Measurements from ENCODE around the gene CEP350. TPM values are rescaled to one million over a fixed set of nuclear protein-coding genes. Genes with fewer than 3 reads are reported as not detected.

CEP350 gene
- total RNA-seq, 2 experiments from 2014 or later = 59.3 to 65.1 TPM

GRCh38 chr1:179971563-179972496 lies 17.2 kb downstream of the CEP350 start:
- Mint-ChIP-seq H3K27ac (no peak overlapping the region), H3K4me1 (ENCODE audit: low read depth) (peaks cover 15% of the 10 kb centered on the region), H3K27me3 (ENCODE audit: low read depth) (no peaks in the 10 kb centered on the region), H3K4me3 (no peak overlapping the region), H3K36me3 (ENCODE audit: low read depth) (peaks cover 26% of the 10 kb centered on the region), H3K9me3 (ENCODE audit: insufficient read depth) (no peaks in the 10 kb centered on the region)
- ATAC-seq (no peak), DNase-seq (no peak)
- CTCF ChIA-PET = interaction anchor here (0.7 kb wide), 1 partner anchor 157 kb away, joined by 3 read pairs; no protein-coding TSS in a partner anchor
- POLR2A ChIA-PET = no interaction called here

- DNase-seq = no peak
- ATAC-seq = no peak
- H3K27ac Mint-ChIP-seq = no peak overlapping the region
- POLR2A ChIA-PET = no interaction called here
- H3K36me3 Mint-ChIP-seq (ENCODE audit: low read depth) = peaks cover 21% of the 10 kb centered on the region
- H3K9me3 Mint-ChIP-seq (ENCODE audit: insufficient read depth) = no peaks in the 10 kb centered on the region
- H3K4me3 Mint-ChIP-seq = no peak overlapping the region
- H3K4me1 Mint-ChIP-seq (ENCODE audit: low read depth) = peaks cover 13% of the 10 kb centered on the region
- no peaks in the 10 kb centered on the region for H3K27me3 Mint-ChIP-seq (ENCODE audit: low read depth)
- CTCF ChIA-PET = no interaction called here
Observed at GRCh38 chr1:179973198-179974110, 18.8 kb downstream of the CEP350 start.

GRCh38 chr1:179976970-179977651 lies 22.5 kb downstream of the CEP350 start:
- H3K9me3 Mint-ChIP-seq (ENCODE audit: insufficient read depth) = peaks cover 5% of the 10 kb centered on the region
- peaks cover 17% of the 10 kb centered on the region for H3K36me3 Mint-ChIP-seq (ENCODE audit: low read depth)
- ChIA-PET CTCF (interaction anchor here (1.8 to 1.9 kb wide), 2 partner anchors 13 to 41 kb away, joined by 4 to 5 read pairs; no protein-coding TSS in a partner anchor), POLR2A (interaction anchor here (0.9 kb wide), 1 partner anchor 23 kb away, joined by 4 read pairs; the partner anchor contains the start of gene CEP350)
- no peaks in the 10 kb centered on the region for H3K4me1 Mint-ChIP-seq (ENCODE audit: low read depth)
- no peak overlapping the region for H3K4me3 Mint-ChIP-seq
- ATAC-seq = no peak
- no peaks in the 10 kb centered on the region for H3K27me3 Mint-ChIP-seq (ENCODE audit: low read depth)
- no peak overlapping the region for H3K27ac Mint-ChIP-seq
- DNase-seq = no peak

DNA sequence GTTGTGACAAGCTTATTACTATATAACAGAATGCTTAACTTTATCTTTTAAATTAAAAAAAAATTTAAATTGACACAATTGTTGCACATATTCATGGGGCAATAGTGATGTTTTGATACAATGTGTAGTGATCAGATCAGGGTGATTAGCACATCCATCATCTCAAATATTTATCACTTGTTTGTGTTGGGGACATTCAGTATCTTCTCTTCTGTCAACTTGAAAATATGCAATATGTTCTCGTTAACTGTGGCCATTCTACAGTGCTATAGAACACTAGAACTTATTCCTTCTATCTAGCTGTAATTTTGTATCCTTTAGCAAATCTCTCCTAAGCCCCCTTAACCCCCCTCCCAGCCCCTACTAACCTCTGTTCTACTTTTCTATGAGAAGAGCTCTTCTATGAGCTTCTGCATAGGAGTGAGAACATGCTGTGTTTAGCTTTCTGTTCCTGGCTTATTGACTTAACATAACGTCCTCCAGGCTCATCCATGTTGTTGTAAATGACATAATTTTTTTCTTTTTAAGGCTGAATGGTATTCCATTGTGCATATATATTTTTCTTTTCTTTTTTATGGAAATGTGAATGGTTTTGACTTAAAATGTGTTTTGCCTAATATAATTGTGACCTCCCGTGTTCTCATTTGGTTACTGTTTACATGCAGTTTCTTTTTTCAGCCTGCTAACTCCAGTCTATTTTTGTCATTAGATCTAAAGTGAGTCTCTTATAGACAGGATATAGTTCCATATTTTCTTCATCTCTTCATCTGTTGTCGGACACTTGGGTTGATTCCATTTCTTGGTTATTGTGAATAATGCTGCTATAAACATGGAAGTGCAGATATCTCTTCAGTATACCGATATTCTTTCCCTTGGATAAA lies 23.8 kb downstream of the CEP350 start:
- ATAC-seq (no peak), DNase-seq (no peak)
- no peak overlapping the region for H3K4me3 Mint-ChIP-seq
- H3K4me1 Mint-ChIP-seq (ENCODE audit: low read depth) = no peaks in the 10 kb centered on the region
- H3K27ac Mint-ChIP-seq = no peak overlapping the region
- ChIA-PET POLR2A (no interaction called here), CTCF (interaction anchor here (1.8 to 1.9 kb wide), 2 partner anchors 12 to 40 kb away, joined by 4 to 5 read pairs; no protein-coding TSS in a partner anchor)
- peaks cover 11% of the 10 kb centered on the region for H3K36me3 Mint-ChIP-seq (ENCODE audit: low read depth)
- H3K27me3 Mint-ChIP-seq (ENCODE audit: low read depth) = no peaks in the 10 kb centered on the region
- peaks cover 5% of the 10 kb centered on the region for H3K9me3 Mint-ChIP-seq (ENCODE audit: insufficient read depth)

DNA sequence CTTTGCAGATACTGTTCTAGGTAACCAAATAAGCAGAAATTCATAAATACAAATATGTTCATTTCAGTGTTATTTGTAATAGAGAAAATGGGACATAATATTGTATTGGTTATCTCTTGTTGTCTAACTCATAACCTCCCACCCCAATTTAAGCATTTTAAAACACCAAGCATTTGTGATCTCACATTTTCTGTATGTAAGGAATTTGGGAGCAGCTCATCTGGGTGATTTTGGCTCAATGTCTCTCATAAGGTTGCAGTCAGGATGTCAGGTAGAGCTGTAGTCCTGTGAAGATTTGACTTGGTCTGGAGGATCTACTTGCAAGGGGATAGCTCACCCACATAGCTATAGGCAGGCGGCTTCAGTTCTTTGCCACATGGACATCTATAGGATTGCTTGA lies 29.5 kb downstream of the CEP350 start:
- H3K36me3 Mint-ChIP-seq (ENCODE audit: low read depth) = peaks cover 15% of the 10 kb centered on the region
- no peak overlapping the region for H3K27ac Mint-ChIP-seq
- ChIA-PET POLR2A (no interaction called here), CTCF (no interaction called here)
- no peaks in the 10 kb centered on the region for H3K4me1 Mint-ChIP-seq (ENCODE audit: low read depth)
- peaks cover 5% of the 10 kb centered on the region for H3K9me3 Mint-ChIP-seq (ENCODE audit: insufficient read depth)
- DNase-seq (no peak), ATAC-seq (no peak)
- no peaks in the 10 kb centered on the region for H3K27me3 Mint-ChIP-seq (ENCODE audit: low read depth)
- no peak overlapping the region for H3K4me3 Mint-ChIP-seq

- H3K27ac Mint-ChIP-seq = no peak overlapping the region
- POLR2A ChIA-PET = no interaction called here
- no peak for ATAC-seq
Observed at GRCh38 chr1:179984942-179985341, 30.3 kb downstream of the CEP350 start.

DNA sequence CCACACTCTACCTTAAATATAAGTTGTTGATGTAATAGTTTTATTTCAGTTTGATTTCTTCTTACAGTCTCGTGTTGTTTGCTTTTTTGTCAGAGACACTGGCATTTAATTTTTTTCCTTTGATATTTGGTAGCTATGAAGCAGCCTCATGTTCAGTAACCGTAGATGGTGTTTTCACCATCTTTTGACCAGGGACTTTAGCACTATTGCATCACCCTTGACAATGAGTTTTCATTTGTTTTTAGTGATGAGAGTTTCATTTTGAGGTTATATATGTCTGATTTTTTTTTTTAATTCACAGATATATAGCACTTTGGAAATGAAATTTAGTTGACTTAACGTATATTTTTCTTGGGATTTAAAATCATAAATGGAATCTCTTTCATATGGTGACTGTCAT lies 36.2 kb downstream of the CEP350 start:
- Mint-ChIP-seq H3K36me3 (ENCODE audit: low read depth) (peaks cover 19% of the 10 kb centered on the region), H3K4me1 (ENCODE audit: low read depth) (peaks cover 3% of the 10 kb centered on the region), H3K4me3 (no peak overlapping the region), H3K27ac (no peak overlapping the region), H3K9me3 (ENCODE audit: insufficient read depth) (no peaks in the 10 kb centered on the region), H3K27me3 (ENCODE audit: low read depth) (no peaks in the 10 kb centered on the region)
- ATAC-seq = no peak
- POLR2A ChIA-PET = no interaction called here
- CTCF ChIA-PET = interaction anchor here (0.9 kb wide), 1 partner anchor 13 kb away, joined by 5 read pairs; no protein-coding TSS in a partner anchor
- no peak for DNase-seq

More at GRCh38 chr1:179984942-179985341, 30.3 kb downstream of the CEP350 start:
- CTCF ChIA-PET = no interaction called here
- H3K27me3 Mint-ChIP-seq (ENCODE audit: low read depth) = no peaks in the 10 kb centered on the region
- no peaks in the 10 kb centered on the region for H3K4me1 Mint-ChIP-seq (ENCODE audit: low read depth)
- DNase-seq = no peak
- no peaks in the 10 kb centered on the region for H3K9me3 Mint-ChIP-seq (ENCODE audit: insufficient read depth)
- peaks cover 13% of the 10 kb centered on the region for H3K36me3 Mint-ChIP-seq (ENCODE audit: low read depth)
- H3K4me3 Mint-ChIP-seq = no peak overlapping the region

GRCh38 chr1:179995576-179995975 lies 41.0 kb downstream of the CEP350 start:
- POLR2A ChIA-PET = no interaction called here
- no peak overlapping the region for H3K4me3 Mint-ChIP-seq
- no peak overlapping the region for H3K27ac Mint-ChIP-seq
- no peaks in the 10 kb centered on the region for H3K9me3 Mint-ChIP-seq (ENCODE audit: insufficient read depth)
- CTCF ChIA-PET = interaction anchor here (0.6 to 0.9 kb wide), 2 partner anchors 131 to 184 kb away, joined by 3 read pairs; no protein-coding TSS in a partner anchor
- H3K4me1 Mint-ChIP-seq (ENCODE audit: low read depth) = peaks cover 3% of the 10 kb centered on the region
- H3K36me3 Mint-ChIP-seq (ENCODE audit: low read depth) = peaks cover 31% of the 10 kb centered on the region
- ATAC-seq (no peak), DNase-seq (no peak)
- H3K27me3 Mint-ChIP-seq (ENCODE audit: low read depth) = no peaks in the 10 kb centered on the region

DNA sequence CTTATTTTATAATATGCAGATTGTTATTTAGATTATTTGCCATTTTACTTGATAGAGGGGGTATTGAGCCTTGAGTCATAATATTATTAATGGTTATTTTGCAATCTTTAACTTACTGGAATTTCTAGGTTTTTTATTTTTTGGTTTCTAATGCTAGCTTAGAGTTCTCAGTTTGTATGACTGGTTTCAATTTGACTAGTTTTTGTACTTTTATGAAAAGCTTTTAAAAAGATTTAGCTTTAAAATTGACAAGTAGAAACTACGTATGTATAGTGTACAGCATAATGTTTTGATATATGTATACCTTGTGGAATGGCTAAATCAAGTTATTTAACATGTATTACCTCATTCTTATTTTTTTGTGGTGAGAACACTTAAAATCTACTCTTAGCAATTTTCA lies 41.5 kb downstream of the CEP350 start:
- Mint-ChIP-seq H3K9me3 (ENCODE audit: insufficient read depth) (no peaks in the 10 kb centered on the region), H3K36me3 (ENCODE audit: low read depth) (peaks cover 31% of the 10 kb centered on the region)

GRCh38 chr1:180000575-180000974 lies 46.0 kb downstream of the CEP350 start:
- no peak overlapping the region for H3K4me3 Mint-ChIP-seq
- CTCF ChIA-PET = no interaction called here

More for the DNA sequence above, 41.5 kb downstream of the CEP350 start:
- Mint-ChIP-seq H3K4me3 (no peak overlapping the region), H3K4me1 (ENCODE audit: low read depth) (peaks cover 3% of the 10 kb centered on the region), H3K27me3 (ENCODE audit: low read depth) (no peaks in the 10 kb centered on the region), H3K27ac (no peak overlapping the region)
- CTCF ChIA-PET = interaction anchor here (0.8 to 0.9 kb wide), 2 partner anchors 77 to 183 kb away, joined by 3 to 4 read pairs; no protein-coding TSS in a partner anchor
- ATAC-seq (no peak), DNase-seq (no peak)
- POLR2A ChIA-PET = no interaction called here

More at GRCh38 chr1:180000575-180000974, 46.0 kb downstream of the CEP350 start:
- POLR2A ChIA-PET = no interaction called here
- DNase-seq = no peak
- Mint-ChIP-seq H3K27ac (no peak overlapping the region), H3K27me3 (ENCODE audit: low read depth) (no peaks in the 10 kb centered on the region), H3K9me3 (ENCODE audit: insufficient read depth) (no peaks in the 10 kb centered on the region), H3K36me3 (ENCODE audit: low read depth) (peaks cover 30% of the 10 kb centered on the region), H3K4me1 (ENCODE audit: low read depth) (peaks cover under 1% of the 10 kb centered on the region)
- ATAC-seq = no peak
